HEK293 (cell line): ENCODE results near the gene ABCA3.

Experiments
- CTCF ChIA-PET: fragments of 350-600 bp; formaldehyde crosslinking; extraction: SDS; loops from one replicate; lab custom pipeline; 2021; ENCODE audit warnings: antibody characterized with exemption; lab: Yijun Ruan, JAX
- POLR2A ChIA-PET: fragments of 300-600 bp; formaldehyde crosslinking; extraction: SDS; loops from one replicate; lab custom pipeline; 2020; ENCODE audit warnings: antibody characterized with exemption, inconsistent platforms; lab: Yijun Ruan, JAX
- H3K27ac ChIP-seq: fragments of 200-500 bp; sonication (Bioruptor generic); 2 replicates; pipeline ENCODE4 v1.5.1; 2014; ENCODE audit warnings: low read depth, low read length, control low read depth, inconsistent platforms; ENCODE audit errors: extremely low read depth
- H3K36me3 ChIP-seq, 2 experiments: fragments of 200-500 bp in 1 of 2; sonication (Bioruptor generic) in 1 of 2; 1 replicate in 1 of 2; 2 replicates in 1 of 2; pipeline ENCODE4 v1.5.1; 2014 to 2017; ENCODE audit warnings: inconsistent platforms in 2 of 2, low read length in 2 of 2; ENCODE audit not compliant: control insufficient read depth in 2 of 2, insufficient read depth in 1 of 2
- H3K4me1 ChIP-seq: fragments of 200-500 bp; sonication (Bioruptor generic); 2 replicates; pipeline ENCODE4 v1.5.1; 2014; ENCODE audit warnings: mild to moderate bottlenecking, low read length, inconsistent platforms; ENCODE audit not compliant: control insufficient read depth, insufficient read depth
- H3K4me3 ChIP-seq: 2 replicates; pipeline ENCODE4 v1.5.1; 2011; ENCODE audit warnings: low read depth, mild to moderate bottlenecking, control low read depth, low read length, moderate library complexity
- H3K9me3 ChIP-seq: fragments of 200-500 bp; sonication (Bioruptor generic); 2 replicates; pipeline ENCODE4 v1.5.1; 2014; ENCODE audit warnings: low read depth, low read length, inconsistent platforms; ENCODE audit not compliant: control insufficient read depth, insufficient read depth
- BCL11B ChIP-seq: fragments of 450-650 bp; formaldehyde crosslinking; IDR thresholded peaks from 2 replicates; pipeline ENCODE4 v1.5.1; 2016; ENCODE audit warnings: low read depth, missing biosample characterization, missing genetic modification characterization
- GFI1B ChIP-seq: fragments of 450-650 bp; formaldehyde crosslinking; IDR thresholded peaks from 2 replicates; pipeline ENCODE4 v1.5.1; 2016; ENCODE audit warnings: missing biosample characterization, missing genetic modification characterization
- PRDM1 ChIP-seq: fragments of 450-650 bp; formaldehyde crosslinking; IDR thresholded peaks from 2 replicates; pipeline ENCODE4; 2016; ENCODE audit warnings: missing biosample characterization, missing genetic modification characterization
- SCRT2 ChIP-seq: fragments of 450-650 bp; formaldehyde crosslinking; IDR thresholded peaks from 2 replicates; pipeline ENCODE4 v1.5.1; 2016; ENCODE audit warnings: missing biosample characterization, missing genetic modification characterization
- TRIM28 ChIP-seq: IDR thresholded peaks from 2 replicates; pipeline ENCODE4 v1.6.1; 2011; ENCODE audit warnings: low read length, control low read depth, borderline replicate concordance
- YY2 ChIP-seq: fragments of 450-650 bp; formaldehyde crosslinking; IDR thresholded peaks from 2 replicates; pipeline ENCODE4 v1.5.1; 2016; ENCODE audit warnings: missing biosample characterization, missing genetic modification characterization
- ZBTB48 ChIP-seq: fragments of 450-650 bp; formaldehyde crosslinking; IDR thresholded peaks from 2 replicates; pipeline ENCODE4 v1.5.1; 2016; ENCODE audit warnings: missing biosample characterization, missing genetic modification characterization
- ZFP69B ChIP-seq: fragments of 450-650 bp; formaldehyde crosslinking; IDR thresholded peaks from 2 replicates; pipeline ENCODE4 v1.5.1; 2016; ENCODE audit warnings: missing biosample characterization, missing genetic modification characterization
- ZNF157 ChIP-seq: fragments of 450-650 bp; formaldehyde crosslinking; IDR thresholded peaks from 2 replicates; pipeline ENCODE4 v1.5.1; 2016; ENCODE audit warnings: missing biosample characterization, missing genetic modification characterization
- ZNF169 ChIP-seq: fragments of 450-650 bp; formaldehyde crosslinking; IDR thresholded peaks from 2 replicates; pipeline ENCODE4 v1.5.1; 2016; ENCODE audit warnings: missing biosample characterization, missing genetic modification characterization
- ZNF19 ChIP-seq: fragments of 450-650 bp; formaldehyde crosslinking; IDR thresholded peaks from 2 replicates; pipeline ENCODE4; 2016; ENCODE audit warnings: missing biosample characterization, missing genetic modification characterization, low read depth
- ZNF248 ChIP-seq: fragments of 450-650 bp; formaldehyde crosslinking; IDR thresholded peaks from 2 replicates; pipeline ENCODE4 v1.5.1; 2017; ENCODE audit warnings: missing biosample characterization, missing genetic modification characterization
- ZNF302 ChIP-seq: fragments of 450-650 bp; formaldehyde crosslinking; IDR thresholded peaks from 2 replicates; pipeline ENCODE4 v1.5.1; 2016; ENCODE audit warnings: missing biosample characterization, missing genetic modification characterization, low read depth
- ZNF350 ChIP-seq: fragments of 450-650 bp; formaldehyde crosslinking; IDR thresholded peaks from 2 replicates; pipeline ENCODE4 v1.5.0; 2017; ENCODE audit warnings: missing biosample characterization, mild to moderate bottlenecking, missing genetic modification characterization
- ZNF354C ChIP-seq: fragments of 450-650 bp; formaldehyde crosslinking; IDR thresholded peaks from 2 replicates; pipeline ENCODE4 v1.5.1; 2016; ENCODE audit warnings: missing biosample characterization, missing genetic modification characterization, low read depth, borderline replicate concordance
- ZNF530 ChIP-seq: fragments of 450-650 bp; formaldehyde crosslinking; IDR thresholded peaks from 2 replicates; pipeline ENCODE4 v1.5.1; 2016; ENCODE audit warnings: low read depth, missing biosample characterization, missing genetic modification characterization
- ZNF624 ChIP-seq: fragments of 450-650 bp; formaldehyde crosslinking; IDR thresholded peaks from 2 replicates; pipeline ENCODE4 v1.5.1; 2017; ENCODE audit warnings: missing biosample characterization, missing genetic modification characterization
- ZNF626 ChIP-seq: fragments of 450-650 bp; sonication (Bioruptor Pico); formaldehyde crosslinking; IDR thresholded peaks from 2 replicates; pipeline ENCODE4 v1.5.1; 2018; ENCODE audit warnings: missing biosample characterization, missing genetic modification characterization, inconsistent platforms
- ZNF707 ChIP-seq: fragments of 450-650 bp; formaldehyde crosslinking; IDR thresholded peaks from 2 replicates; pipeline ENCODE4 v1.5.1; 2016; ENCODE audit warnings: missing biosample characterization, missing genetic modification characterization
- ZNF776 ChIP-seq: fragments of 450-650 bp; formaldehyde crosslinking; IDR thresholded peaks from 2 replicates; pipeline ENCODE4 v1.5.0; 2017; ENCODE audit warnings: missing biosample characterization, missing genetic modification characterization, borderline replicate concordance
- ZNF837 ChIP-seq: fragments of 450-650 bp; formaldehyde crosslinking; IDR thresholded peaks from 2 replicates; pipeline ENCODE4 v1.5.1; 2016; ENCODE audit warnings: missing biosample characterization, missing genetic modification characterization
- TF ChIP-seq, protein P1 (sequence below): fragments of 450-650 bp; formaldehyde crosslinking; IDR thresholded peaks from 2 replicates; pipeline ENCODE4 v1.5.1; 2016; ENCODE audit warnings: missing biosample characterization, missing genetic modification characterization
- TF ChIP-seq, protein P2 (sequence below): fragments of 450-650 bp; formaldehyde crosslinking; IDR thresholded peaks from 2 replicates; pipeline ENCODE4 v1.5.1; 2016; ENCODE audit warnings: missing biosample characterization, missing genetic modification characterization
- TF ChIP-seq, protein P3 (sequence below): fragments of 450-650 bp; formaldehyde crosslinking; IDR thresholded peaks from 2 replicates; pipeline ENCODE4 v1.5.1; 2016; ENCODE audit warnings: missing biosample characterization, missing genetic modification characterization

Gene ABCA3

GRCh38 chr16:2331931-2332267, 8.6 kb downstream of the ABCA3 start:
- POLR2A ChIA-PET = no interaction called here
- TF ChIP-seq ZNF354C = no peak
- TF ChIP-seq, protein P1, sequence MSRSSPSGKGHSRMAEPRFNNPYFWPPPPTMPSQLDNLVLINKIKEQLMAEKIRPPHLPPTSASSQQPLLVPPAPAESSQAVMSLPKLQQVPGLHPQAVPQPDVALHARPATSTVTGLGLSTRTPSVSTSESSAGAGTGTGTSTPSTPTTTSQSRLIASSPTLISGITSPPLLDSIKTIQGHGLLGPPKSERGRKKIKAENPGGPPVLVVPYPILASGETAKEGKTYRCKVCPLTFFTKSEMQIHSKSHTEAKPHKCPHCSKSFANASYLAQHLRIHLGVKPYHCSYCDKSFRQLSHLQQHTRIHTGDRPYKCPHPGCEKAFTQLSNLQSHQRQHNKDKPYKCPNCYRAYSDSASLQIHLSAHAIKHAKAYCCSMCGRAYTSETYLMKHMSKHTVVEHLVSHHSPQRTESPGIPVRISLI (tag by site-specific recombination) = no peak
- no peak for TF ChIP-seq ZBTB48 (tag by site-specific recombination)
- TF ChIP-seq ZNF350 (tag by site-specific recombination) = no peak
- TF ChIP-seq SCRT2 = no peak
- no peak for TF ChIP-seq ZNF302 (tag by site-specific recombination)
- TF ChIP-seq ZNF169 (tag by site-specific recombination) = no peak
- no peak for TF ChIP-seq ZFP69B (tag by site-specific recombination)
- TF ChIP-seq, protein P2, sequence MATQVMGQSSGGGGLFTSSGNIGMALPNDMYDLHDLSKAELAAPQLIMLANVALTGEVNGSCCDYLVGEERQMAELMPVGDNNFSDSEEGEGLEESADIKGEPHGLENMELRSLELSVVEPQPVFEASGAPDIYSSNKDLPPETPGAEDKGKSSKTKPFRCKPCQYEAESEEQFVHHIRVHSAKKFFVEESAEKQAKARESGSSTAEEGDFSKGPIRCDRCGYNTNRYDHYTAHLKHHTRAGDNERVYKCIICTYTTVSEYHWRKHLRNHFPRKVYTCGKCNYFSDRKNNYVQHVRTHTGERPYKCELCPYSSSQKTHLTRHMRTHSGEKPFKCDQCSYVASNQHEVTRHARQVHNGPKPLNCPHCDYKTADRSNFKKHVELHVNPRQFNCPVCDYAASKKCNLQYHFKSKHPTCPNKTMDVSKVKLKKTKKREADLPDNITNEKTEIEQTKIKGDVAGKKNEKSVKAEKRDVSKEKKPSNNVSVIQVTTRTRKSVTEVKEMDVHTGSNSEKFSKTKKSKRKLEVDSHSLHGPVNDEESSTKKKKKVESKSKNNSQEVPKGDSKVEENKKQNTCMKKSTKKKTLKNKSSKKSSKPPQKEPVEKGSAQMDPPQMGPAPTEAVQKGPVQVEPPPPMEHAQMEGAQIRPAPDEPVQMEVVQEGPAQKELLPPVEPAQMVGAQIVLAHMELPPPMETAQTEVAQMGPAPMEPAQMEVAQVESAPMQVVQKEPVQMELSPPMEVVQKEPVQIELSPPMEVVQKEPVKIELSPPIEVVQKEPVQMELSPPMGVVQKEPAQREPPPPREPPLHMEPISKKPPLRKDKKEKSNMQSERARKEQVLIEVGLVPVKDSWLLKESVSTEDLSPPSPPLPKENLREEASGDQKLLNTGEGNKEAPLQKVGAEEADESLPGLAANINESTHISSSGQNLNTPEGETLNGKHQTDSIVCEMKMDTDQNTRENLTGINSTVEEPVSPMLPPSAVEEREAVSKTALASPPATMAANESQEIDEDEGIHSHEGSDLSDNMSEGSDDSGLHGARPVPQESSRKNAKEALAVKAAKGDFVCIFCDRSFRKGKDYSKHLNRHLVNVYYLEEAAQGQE (tag by site-specific recombination) = no peak
- TF ChIP-seq YY2 (tag by site-specific recombination) = no peak
- TF ChIP-seq PRDM1 (tag by site-specific recombination) = no peak
- no peak for TF ChIP-seq ZNF248 (tag by site-specific recombination)
- no peak for TF ChIP-seq ZNF624 (tag by site-specific recombination)
- no peak for TF ChIP-seq TRIM28
- no peak for TF ChIP-seq GFI1B (tag by site-specific recombination)
- TF ChIP-seq ZNF626 (tag by site-specific recombination) = no peak
- TF ChIP-seq ZNF157 = no peak
- TF ChIP-seq ZNF776 (tag by site-specific recombination) = no peak
- TF ChIP-seq ZNF837 (tag by site-specific recombination) = no peak
- CTCF ChIA-PET = interaction anchor here (0.7 to 1.3 kb wide), 2 partner anchors 8 to 169 kb away, joined by 3 to 5 read pairs; partner anchors contain the start of gene ABCA3

GRCh38 chr16:2331199-2331930, 9.2 kb downstream of the ABCA3 start:
- POLR2A ChIA-PET = no interaction called here
- TF ChIP-seq, protein P3, sequence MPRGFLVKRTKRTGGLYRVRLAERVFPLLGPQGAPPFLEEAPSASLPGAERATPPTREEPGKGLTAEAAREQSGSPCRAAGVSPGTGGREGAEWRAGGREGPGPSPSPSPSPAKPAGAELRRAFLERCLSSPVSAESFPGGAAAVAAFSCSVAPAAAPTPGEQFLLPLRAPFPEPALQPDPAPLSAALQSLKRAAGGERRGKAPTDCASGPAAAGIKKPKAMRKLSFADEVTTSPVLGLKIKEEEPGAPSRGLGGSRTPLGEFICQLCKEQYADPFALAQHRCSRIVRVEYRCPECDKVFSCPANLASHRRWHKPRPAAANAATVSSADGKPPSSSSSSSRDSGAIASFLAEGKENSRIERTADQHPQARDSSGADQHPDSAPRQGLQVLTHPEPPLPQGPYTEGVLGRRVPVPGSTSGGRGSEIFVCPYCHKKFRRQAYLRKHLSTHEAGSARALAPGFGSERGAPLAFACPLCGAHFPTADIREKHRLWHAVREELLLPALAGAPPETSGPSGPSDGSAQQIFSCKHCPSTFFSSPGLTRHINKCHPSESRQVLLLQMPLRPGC (tag by site-specific recombination) = no peak
- no peak for TF ChIP-seq ZNF707
- no peak for TF ChIP-seq BCL11B (tag by site-specific recombination)
- TF ChIP-seq ZNF19 (tag by site-specific recombination) = no peak
- TF ChIP-seq ZNF530 = no peak
- Histone ChIP-seq H3K4me3 (no peak overlapping the region), H3K36me3 (peaks cover 0 to 6% of the 10 kb centered on the region in 2 experiments; a peak in 1 of 3 replicates), H3K4me1 (no peaks in the 10 kb centered on the region), H3K27ac (no peak overlapping the region), H3K9me3 (no peaks in the 10 kb centered on the region)
- CTCF ChIA-PET = interaction anchor here (0.7 to 1.3 kb wide), 3 partner anchors 9 to 169 kb away, joined by 3 to 5 read pairs (median 5); partner anchors contain the start of gene ABCA3

More at GRCh38 chr16:2331931-2332267, 8.6 kb downstream of the ABCA3 start:
- no peaks in the 10 kb centered on the region for H3K9me3 ChIP-seq
- H3K36me3 ChIP-seq = peaks cover 0 to 5% of the 10 kb centered on the region in 2 experiments; a peak in 2 of 3 replicates
- no peaks in the 10 kb centered on the region for H3K4me1 ChIP-seq
- no peak overlapping the region for H3K27ac ChIP-seq
- H3K4me3 ChIP-seq = no peak overlapping the region
